ENCODE data around the gene CFAP46.
"Not testable (repeated sequence)": the region's sequence is repeated elsewhere in the genome, so short reads cannot be mapped to it uniquely, and the experiment has no call there.

The CFAP46 gene

DNA sequence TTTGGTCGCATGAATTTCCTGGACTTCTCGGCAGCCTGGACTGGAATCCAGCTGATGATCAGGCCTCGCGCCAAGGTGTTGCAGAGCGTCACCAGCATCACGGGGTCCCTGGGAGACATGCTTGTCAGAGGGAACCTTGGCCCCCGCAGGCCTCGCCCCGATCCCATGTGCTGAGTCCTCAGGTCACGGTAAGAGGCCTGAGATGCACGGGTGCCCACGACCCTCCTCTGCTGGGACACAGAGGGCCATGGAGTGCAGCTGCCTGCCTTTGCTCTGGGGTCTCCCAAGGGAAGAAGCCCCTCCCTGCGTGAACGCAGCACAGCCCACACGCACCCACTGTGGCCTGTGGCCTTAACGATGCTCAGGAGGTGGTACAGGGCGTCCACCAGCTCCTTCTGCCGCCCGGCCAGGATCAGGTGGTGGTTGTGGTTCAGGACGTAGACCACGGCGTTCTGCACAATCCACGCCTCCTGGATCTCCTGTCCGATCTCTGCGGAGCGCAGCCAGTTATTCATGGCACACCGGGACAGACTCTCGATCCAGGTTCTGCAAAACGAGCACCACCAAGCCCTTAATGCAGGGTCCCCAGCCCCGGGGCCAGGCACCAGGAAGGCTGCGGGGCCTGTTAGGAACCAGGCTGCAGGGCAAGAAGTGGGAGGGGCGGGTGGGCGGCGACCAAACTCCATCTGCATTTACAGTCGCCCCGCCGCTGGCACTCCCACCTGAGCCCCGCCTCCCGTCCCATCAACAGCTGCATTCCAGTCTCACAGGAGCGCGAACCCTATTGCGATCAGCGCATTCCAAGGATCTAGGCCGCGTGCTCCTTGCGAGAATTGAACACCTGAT is 29.4 kb downstream of the CFAP46 start:
- no peak for DNase-seq

DNA sequence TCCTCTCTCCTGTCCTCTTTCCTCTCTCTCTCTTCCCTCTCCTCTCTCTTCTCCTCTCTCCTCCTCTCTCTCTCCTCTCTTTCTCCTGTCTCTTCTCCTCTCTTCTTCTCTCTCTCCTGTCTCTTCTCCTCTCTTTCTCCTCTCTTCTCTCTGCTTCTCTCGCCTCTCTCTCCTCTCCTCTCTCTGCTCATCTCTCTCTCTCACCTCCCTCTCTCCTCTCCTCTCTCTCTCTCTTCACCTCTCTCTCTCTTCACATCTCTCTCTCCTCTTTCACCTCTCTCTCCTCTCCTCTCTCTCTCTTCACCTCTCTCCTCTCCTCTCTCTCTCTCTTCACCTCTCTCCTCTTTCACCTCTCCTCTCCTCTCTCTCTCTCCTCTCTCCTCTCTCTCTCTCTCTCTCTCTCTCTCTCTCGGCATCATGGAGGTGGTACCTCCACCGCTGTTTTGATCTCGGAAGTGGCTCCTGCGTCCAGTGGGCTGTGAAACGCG is 30.1 kb downstream of the CFAP46 start:
- no peak for DNase-seq

DNA sequence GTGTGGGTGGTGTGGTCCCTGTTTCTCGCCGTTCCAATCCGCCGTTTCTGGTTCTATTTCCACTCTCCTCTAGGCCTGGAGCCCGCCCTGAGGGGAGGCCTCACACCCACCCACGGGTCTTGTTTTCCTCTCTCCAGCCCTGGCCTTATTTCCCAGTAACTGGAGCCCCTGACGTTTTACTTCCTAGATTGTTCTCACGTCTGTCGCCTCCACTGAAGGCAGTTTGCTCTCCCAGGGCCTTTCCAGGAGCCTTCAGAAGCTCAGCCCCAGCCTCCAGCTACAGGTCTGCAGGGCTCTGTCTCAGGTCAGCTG is 30.6 kb downstream of the CFAP46 start:
- no peak for DNase-seq

DNA sequence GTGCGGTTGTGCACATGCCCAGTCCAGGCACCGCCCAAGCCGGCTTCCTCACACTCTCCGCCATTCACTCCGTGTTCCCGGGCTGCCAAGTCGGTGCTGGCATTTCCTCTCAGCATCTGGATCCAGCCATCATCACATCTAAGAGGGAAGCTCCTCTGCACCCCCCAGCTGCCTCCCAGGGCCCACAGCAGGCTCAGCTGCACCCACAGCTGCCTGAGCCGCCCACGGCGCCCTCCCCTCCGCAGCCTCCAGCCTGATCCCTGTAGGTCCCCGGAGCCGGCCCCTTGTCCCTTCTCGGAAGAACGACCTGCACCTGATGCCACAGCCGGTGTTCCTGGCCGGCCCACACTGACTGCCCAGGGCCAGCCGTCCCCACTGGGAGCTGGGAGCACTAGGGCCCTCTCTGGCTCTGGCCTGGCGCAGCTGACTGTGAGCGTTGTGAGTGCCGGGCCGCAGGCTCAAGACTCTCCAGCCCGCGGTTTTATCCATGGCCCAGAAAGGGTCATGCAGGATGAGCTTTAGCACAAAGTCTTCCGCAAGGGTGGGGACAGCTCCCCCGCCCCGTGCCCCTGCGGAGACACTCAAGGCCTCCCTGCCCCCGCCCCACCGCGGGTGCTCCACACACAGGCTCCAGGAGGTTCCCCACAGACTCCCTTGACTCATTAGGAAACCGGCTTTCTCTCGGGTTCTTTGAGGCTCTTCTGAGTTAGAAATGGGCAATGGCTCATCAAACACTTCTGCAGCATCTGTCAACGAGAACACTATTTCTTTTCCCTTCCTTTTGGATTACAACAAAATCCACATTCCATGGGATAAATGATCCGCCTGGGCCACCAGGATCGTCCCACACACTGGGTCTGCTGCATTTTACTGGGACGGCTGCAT is 31.2 kb downstream of the CFAP46 start:
- no peak for DNase-seq

DNA sequence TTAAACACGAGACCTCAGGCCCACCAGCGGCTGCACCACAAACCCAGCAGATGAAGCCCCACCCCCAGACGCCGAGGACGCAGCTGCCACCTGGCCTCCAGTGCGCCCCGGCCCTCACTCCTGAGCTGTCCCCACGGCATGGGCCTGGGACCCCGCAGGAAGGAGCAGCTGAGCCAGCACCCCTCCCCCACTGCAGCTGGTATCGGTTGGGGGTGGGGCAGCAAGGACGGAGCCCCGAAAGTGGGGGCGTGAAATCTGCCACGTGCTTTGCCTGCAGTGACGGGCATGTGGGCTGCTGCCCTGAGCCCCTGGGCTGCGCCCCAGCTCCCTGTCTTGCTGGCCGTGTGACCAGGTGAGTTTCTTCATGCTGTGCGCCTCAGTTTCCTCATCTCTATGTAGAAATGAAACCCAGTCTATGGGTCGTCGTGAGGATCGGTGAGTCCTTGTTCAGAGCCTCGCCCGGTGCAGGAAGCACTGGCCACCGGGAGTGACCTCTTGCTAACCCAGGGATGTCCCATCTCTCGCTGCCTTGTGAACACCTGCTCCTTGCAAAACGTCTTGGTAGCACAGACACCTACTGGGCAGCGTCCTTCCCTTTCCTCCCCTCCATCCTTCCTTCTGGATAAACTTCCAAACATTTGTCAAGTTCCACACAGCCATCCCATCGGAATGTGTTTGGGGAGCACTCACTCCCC is 32.0 kb downstream of the CFAP46 start:
- no peak for DNase-seq

DNA sequence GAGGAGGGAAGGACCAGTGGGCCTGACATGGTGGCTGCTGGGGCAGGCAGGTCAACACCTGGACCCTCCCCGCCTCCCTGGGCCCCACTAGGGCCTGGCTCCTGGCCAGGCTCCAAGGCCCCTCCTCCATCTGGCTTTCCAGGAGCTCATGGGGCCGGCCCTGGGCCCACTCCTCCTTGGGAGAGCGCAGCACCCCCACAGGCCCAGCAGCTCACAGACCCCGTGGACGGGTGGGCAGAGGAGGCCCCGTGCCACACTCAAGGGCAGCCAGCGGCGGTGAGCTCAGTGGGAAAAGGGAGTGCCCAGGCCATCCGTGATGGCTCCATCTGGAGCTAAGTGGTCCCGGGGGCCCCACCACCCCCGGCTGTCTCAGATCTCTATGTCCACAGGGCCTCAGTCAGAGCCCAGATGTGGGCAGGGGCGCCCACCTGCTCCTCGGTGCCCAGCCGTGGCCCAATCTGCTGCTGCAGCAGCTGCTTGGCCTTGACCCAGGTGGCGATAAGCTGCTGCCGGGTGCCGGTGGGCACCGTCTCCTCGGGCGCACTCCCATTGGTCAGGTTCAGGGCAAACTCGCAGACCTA is 32.8 kb downstream of the CFAP46 start:
- no peak for DNase-seq

DNA sequence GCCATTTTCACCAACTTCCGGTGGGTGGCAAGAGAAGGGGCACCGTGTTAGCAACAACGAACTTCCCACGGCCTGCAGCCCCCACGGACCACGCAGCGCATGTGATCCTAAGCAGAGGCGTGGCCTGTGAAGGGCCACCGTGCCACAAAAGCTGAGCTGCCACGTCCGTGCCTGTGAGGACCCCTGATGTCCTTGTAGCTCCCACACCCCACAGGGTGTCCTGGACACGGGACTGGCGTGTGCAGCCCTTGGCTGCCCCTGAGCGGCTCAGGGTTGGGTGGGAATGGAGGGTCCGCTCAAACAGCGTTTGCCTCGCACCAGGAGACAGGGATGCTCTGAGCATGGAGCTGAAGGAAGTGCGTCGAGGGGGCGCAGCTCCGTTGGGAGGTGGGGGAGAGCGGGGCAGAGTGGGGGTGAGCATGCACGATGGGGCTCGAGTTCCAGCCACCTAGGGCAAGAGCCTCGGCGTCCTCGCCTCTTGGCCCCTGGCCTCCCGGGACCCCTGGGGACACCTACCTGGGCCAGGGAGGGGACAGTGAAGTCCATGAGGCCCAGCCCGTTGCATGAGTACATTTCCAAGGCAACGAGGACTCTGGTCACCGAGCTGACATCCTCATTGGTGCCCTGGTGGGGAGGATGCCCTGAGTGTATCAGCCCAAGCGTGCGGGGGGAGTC is 33.6 kb downstream of the CFAP46 start:
- no peak for DNase-seq

DNA sequence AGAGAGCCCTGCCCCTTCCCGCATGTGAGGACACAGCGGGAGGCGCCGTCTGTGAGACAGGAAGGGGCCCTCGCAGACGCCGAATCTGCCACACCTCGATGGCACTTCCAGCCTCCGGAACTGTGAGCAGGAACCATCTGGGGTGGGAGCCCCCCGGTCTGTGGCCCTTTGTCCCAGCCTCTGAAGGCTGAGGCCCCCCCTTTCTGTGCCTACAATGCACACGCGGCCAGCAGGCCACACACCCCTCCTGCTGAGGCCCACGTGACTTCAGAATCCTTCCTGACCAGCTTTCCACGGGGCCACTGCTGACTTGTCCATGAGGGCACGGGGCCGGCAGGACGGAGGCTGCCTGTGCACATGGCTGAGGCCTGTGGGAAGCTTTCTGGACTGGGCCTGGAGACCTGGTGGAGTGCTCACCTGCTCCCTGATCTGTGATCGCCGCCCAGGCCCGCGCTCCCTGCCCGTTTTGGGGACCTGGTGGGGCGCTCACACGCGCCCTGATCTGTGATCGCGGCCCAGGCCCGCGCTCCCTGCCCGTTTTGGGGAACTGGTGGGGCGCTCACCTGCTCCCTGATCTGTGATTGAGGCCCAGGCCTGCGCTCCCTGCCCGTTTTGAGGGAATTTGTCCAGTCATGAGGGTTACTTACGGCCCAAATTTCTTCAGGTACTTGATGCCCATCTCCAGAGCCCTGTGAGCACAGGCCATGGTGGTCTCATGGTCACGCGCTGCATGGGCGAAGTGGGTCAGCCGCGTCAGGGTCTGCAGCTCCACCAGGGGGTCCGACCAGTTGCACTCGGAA is 34.3 kb downstream of the CFAP46 start:
- DNase-seq, result no peak

DNA sequence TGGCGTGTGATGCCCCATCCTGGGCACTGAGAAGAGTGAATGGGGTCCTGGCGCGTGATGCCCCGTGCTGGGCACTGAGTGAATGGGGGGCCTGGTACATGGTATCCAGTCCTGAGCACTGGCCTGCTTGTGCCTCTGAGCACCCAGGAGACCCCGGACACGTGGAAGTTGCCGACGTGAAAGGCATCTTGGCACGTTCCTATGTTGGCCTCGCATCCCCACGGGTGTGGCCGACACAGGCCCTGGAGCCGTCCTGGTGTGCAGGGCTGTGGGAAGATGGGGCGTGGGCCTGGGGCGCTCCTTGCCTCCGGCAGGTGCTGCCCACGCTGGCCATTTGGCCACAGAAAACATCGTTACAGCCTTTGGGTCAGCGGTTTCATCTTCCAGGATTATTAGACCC is 35.5 kb downstream of the CFAP46 start:
- no peak for DNase-seq

DNA sequence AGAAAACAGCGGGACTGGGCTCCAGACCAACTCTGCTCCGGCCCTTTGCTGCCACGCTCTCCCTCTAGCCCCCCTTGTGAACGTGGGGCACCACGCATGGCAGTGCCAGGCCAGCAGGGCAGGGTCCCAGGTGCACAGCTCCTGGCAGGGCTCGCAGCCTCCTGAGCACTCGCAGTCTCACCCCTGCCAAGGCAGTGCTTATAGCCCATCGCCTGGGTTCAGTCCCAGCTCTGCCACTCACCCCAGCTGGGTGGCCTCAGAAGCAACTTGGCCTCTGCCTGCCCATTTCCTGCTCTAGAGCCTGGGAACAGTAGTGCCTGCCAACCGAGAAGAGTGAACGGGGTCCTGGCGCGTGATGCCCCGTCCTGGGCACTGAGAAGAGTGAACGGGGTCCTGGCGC is 36.3 kb downstream of the CFAP46 start:
- no peak for DNase-seq

DNA sequence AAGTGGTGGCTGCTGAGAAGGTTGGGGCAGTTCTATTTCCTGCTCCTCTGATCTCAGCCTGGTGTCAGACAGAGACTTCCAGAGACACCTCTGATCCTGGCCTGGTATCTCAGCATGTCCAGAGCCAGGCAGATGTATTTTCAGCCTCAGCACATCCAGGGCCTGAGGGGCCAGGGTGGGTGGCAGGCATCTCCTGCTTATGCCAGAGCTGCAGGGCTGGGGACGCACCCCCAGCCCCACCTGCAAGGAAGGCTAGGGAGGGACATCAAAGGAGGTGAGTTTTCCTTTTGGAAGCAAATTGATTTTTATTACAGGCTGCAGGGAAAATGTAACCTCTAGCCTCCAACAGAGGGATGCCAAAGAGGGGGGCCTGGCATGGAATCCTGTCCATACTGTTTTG is 36.7 kb downstream of the CFAP46 start:
- DNase-seq, result no peak

DNA sequence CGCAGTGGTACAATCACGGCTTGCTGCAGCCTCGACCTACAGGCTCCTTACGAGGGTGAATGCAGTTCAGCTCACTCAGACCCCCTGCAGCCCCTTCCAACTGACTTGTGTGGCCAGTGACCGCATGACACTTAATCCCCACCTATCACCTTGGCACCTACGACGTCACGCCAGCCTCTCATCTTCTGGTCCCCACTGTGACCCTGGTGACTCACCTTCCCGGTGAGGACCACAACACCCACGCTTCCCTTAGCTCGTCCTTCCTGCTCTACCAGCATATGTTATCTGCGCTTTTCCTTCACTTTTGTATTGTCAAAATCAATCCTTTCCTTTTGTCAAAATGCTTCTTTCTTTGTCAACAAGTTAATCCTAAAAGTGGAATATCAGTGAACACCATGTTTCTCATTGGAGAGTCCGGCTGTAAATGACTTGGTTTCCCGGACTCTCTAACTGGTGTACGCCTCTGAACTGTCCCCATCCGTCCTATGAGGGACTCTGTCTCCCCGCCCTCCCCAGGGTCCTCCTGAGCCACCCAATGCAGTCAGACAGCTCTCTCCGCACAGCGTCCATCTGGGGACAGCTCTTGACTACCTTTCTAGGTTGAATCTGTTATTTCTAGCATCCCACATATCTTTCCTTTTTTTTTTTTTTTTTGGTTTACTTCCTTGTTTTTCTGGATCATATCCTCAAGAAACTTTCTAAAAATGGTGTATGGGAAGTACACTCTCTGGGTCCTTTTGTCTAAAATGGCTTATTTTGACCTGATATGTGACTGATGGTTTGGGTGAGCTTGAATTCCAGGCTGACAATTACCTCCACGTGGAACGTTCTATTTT is 37.3 kb downstream of the CFAP46 start:
- DNase-seq, result no peak

DNA sequence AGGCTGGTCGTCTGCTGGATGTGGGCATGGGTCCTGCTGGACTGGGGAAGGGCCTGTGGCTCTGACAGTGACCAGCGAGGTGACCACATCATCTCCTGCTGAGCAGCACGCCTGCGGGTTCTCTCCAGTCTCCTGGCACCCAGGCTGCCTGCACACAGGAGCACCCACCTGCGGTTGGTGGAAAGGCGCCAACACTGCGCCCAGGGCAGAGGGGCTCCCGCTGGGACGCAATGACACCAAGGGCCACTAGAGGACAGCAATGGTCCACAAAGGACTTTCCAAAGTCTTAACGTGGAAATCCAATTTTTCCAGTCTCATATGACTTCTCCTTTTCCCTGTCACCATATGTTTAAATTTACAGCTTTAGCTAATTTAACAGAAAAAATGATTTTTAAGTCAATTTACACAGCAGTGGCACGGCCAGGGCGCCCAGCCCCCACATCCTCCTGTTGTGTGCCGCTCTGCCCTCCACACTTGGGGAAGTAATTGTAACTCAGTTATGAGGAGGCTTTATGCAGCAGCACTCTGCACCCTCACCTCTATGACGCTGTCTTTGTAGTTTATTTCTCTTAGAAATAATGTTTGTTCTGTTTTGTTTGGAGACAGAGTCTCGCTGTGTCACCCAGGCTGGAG is 38.1 kb downstream of the CFAP46 start:
- DNase-seq, result no peak

DNA sequence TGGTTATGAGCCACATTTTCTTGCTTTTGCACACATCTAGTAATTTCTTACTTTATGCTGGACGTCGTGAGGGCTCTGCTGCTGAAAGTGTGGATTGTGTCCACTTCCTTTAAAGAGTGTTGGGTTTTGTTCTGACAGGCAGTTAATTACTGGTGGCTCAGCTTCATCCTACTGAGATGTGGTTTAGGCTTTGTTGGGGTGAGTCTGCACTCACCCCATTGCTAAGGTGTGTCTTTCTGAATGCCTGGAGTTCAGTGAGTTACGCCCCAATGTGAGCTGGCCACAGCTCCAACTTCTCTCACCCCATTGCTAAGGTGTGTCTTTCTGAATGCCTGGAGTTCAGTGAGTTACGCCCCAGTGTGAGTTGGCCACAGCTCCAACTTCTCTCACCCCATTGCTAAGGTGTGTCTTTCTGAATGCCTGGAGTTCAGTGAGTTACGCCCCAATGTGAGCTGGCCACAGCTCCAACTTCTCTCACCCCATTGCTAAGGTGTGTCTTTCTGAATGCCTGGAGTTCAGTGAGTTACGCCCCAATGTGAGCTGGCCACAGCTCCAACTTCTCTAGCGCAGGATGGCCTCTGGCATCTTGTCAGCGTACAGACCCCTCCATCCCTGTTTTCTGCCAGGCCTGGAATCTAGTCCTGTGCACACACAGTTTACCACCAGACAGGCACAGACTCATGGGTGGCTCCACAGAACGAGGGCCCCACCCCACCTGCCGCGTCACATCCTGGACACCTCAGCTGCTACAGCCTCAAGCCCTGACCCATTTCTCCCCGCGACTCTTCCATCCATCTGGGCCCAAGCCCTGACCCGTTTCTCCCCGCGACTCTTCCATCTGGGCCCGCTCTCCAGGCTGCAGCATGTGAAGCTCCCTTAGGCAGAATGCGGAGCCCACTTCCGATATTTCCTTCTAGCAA is 39.5 kb downstream of the CFAP46 start:
- not testable (repeated sequence) for DNase-seq

DNA sequence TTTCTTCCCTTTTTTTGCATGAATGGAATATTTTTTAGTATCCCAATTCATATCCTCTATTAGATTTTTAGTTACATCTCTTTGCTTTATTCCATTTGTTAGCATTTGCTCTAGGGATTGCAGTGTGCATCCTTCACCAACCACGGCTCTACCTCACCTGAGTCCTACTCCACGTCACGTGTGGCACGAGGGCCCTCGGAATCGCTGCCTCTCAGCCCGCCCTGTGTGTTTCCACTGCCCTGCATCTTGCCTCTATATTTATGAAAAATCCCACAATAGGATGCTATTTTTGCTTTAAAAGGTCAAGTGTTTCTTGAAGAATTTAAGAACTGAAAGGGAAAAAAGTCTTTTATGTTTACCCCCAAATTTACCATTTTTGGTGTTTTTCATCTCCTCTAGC is 41.0 kb downstream of the CFAP46 start:
- no peak for DNase-seq

DNA sequence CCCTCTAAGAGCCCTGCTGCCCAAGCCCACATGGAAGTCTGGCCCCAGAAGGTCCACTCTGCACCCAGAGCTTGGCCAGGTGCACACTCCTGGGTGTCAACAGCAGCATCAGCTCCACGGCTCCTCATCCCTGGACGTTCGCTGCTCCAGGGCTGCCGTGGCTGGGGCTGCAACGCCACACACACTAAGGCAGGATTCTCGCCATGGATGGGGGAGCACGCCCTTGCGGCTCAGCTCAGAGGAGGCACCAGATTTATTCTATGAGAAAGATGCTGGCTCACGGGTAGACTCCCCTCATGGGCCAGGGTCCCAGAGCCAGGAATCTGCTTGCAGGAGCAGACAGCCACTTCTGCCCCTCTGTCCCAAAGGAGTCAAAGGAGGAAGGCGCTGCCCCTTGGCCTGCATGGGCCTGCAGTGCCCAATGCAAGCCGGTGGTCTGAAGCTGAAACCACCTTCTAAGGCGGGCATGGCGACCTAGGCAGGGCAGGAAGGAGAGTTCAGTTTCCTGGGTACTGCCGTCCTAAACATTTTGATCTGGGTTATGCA is 42.1 kb downstream of the CFAP46 start:
- DNase-seq, result no peak

DNA sequence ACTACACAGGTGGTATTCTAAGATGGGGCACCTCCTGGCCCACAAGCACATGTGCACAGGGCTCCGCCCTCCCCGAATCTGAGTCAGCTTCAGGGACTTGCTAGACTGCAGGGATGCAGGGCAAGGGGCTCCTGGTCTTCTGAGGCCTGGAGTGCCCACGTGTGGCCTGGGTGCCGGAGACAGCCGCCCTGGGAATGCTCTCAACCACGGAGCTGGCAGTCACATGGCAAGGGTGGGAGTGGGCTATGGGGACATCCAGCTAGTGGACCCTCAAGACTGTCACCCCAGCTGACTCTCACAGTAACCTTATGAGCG is 42.7 kb downstream of the CFAP46 start:
- no peak for DNase-seq

DNA sequence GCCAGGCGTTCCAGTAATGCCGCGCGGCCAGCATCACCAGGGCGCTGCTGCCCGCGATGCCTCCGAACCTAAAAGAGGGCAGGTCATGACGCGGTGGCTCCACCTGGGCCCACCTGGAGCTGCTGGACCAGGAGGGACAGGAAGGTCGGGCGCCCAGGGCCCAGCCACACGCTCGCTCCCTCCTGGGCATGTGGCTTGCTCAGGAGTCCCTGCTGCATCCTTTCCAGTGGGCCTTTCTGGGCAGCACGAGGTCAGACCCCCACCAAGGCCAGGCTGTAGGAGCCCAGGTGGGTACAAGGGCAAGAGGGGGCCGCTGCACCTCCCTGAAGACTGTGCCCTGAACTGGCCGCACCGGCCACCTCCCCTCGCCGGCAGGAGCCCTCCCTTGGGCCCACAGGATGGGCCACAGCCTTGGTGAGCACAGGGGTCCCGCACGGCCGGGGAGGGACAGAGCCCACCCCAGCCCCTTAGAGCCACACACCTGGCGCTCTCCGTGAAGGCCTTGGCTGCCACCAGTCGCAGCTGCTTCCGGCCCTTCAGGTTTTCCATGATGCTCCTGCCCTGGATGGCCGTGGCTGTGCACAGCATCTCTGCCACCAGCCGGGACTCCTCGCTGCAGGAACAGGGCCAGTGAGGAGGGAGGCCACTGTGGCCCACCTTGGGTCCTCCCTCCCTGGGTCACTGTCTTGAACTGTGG is 43.2 kb downstream of the CFAP46 start:
- DNase-seq, result no peak

Measured in GOT3 (cell line).